Measurements from ENCODE around the gene PSORS1C2.
"Not testable (repeated sequence)": the region's sequence is repeated elsewhere in the genome, so short reads cannot be mapped to it uniquely, and the experiment has no call there.

Gene PSORS1C2

GRCh38 chr6:31165064-31165832, 26.4 kb upstream of the PSORS1C2 start:
- not testable (repeated sequence) for DNase-seq

- DNase-seq: not testable (repeated sequence)
Observed at GRCh38 chr6:31164475-31165063, 25.7 kb upstream of the PSORS1C2 start.

GRCh38 chr6:31163922-31164321, 25.1 kb upstream of the PSORS1C2 start:
- DNase-seq: no peak

DNA sequence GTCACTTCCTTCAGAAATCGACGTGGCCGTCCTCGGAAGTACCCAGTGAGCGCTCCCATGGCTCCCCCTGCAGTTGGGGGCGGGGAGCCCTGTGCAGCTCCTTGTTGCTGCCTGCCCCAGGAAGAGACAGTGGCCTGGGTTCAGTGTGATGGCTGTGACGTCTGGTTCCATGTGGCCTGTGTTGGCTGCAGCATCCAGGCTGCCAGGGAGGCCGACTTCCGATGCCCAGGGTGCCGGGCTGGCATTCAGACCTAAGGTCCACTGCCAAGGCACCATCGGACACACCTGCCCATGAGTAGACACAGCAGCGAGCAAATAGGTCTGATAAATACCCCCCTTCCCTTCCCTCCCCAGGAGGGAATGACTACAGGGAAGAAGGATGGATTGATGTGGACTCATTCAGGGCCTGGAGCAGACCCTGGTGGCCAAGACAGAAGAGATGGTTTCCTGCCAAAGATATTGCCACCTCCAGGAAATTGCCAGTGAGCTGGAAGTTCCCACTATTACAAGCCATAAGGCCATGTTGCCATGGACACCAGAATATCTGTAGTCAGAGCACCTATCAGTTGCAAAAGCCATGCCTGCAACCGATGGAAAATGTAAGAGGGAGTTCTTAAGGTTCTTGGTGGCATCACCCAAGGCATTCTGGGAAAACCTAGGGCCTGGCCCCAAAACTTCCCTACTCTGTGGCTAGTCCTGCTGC, 23.7 kb upstream of the PSORS1C2 start:
- no peak for DNase-seq

DNA sequence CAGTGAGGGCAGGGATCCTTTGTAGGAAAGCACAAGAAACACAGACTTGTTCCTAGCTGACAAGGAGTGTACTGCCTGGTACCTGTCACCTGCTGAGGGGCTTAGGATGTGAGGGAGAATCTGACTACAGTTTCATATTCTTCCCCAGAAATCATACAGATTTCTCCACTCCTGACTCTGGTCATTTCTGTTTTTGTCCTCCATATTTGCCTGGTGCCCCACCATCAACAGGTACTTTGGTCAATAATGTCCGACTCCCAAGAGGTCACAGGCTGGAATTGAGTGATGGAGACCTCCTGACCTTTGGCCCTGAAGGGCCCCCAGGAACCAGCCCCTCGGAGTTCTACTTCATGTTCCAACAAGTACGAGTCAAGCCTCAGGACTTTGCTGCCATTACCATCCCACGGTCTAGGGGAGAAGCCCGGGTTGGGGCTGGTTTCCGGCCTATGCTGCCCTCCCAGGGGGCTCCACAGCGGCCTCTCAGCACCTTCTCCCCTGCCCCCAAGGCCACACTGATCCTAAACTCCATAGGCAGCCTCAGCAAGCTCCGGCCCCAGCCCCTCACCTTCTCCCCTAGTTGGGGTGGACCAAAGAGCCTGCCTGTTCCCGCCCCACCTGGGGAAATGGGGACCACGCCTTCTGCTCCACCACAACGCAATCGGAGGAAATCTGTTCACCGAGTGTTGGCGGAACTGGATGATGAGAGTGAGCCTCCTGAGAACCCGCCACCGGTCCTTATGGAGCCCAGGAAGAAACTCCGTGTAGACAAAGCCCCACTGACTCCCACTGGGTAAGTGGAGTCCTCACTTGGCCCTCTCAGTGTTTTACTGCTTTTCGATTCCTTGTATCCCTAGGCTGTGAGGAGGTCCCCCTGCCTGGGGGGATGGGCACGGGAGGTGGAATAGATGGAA, 22.6 kb upstream of the PSORS1C2 start:
- no peak for DNase-seq

GRCh38 chr6:31158863-31159855, 20.3 kb upstream of the PSORS1C2 start:
- DNase-seq: no peak

GRCh38 chr6:31158140-31158862, 19.4 kb upstream of the PSORS1C2 start, which contains the start of gene TCF19:
TSS of gene TCF19 (plus strand) at chr6:31158589. CDS start at chr6:31159470, 881 bp downstream.
- DNase-seq: peak; percentile 100

DNA sequence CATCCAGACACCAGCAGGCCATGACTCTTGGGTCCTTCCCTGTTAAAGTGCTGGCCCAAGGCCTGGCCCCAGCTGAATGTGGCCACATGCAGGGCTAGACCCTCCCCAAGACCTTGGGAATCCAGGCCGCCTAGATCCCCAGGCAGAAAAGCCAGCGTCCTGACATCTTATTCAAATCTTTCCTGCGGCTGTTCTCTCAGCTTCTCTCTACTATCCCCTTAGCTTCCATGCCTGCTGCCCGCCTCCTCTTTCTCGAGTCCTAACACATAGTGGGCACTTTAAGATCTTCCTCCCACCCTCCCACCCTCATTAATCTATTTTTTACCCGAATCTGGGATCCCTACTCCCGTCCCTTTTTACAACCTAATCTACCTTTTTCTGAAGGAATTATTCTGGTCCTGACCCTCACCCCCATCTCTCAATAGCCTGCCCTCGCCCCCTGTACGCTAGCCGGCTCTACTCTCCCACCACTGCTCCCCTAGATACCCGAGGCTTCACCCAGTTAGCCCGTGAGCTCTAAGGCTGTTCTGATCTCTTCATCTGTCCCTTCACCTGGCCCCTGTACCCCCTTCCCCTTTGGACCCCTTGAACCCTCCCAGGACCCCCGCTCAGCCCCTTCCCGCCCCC, 18.8 kb upstream of the PSORS1C2 start, which contains the start of gene CCHCR1:
TSS of gene CCHCR1 (minus strand) at position 290 of the 627 bp plus-strand sequence. CDS start at position 88, 202 bp downstream.
- no peak for DNase-seq

GRCh38 chr6:31156641-31157040, 17.8 kb upstream of the PSORS1C2 start:
- DNase-seq: no peak

- no peak for DNase-seq
Observed at GRCh38 chr6:31154436-31154835, 15.6 kb upstream of the PSORS1C2 start.

GRCh38 chr6:31152781-31153180, 13.9 kb upstream of the PSORS1C2 start:
- no peak for DNase-seq

DNA sequence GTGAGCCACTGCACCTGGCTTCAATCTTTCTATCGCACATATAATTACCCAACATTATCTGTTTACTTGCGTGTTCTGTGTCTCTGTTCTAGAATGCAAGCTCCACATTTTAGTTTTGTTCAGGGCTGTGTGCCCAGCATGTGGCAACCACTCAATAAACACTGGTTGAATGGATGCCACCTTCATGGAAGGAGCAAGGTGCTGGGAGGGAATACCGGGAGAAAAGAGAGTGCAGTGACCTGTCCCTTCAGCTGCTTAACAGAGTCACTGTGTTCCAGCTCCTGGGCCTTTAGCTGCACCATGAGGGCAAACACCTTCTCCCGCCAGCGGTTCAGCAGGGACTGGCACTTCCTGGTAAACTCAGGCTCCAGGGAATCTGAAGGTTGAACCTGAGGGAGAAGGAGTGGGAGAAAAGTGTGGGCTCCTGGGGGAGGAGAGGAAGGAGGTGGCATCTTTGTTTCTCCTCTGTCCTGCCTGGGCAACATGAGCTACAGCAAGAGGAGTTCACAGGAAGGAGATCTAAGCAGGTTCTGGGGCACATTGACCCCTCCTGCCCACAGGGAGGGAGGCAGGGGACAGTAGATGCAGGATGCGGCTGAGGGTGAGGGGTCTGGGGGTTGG, 11.1 kb upstream of the PSORS1C2 start:
- no peak for DNase-seq

GRCh38 chr6:31145386-31145785, 6.5 kb upstream of the PSORS1C2 start:
- no peak for DNase-seq

GRCh38 chr6:31144970-31145340, 6.1 kb upstream of the PSORS1C2 start:
- DNase-seq: no peak

- DNase-seq: no peak
Observed at GRCh38 chr6:31144296-31144969, 5.6 kb upstream of the PSORS1C2 start.

- DNase-seq: peak; percentile 69
Observed at GRCh38 chr6:31143148-31143547, 4.3 kb upstream of the PSORS1C2 start.

DNA sequence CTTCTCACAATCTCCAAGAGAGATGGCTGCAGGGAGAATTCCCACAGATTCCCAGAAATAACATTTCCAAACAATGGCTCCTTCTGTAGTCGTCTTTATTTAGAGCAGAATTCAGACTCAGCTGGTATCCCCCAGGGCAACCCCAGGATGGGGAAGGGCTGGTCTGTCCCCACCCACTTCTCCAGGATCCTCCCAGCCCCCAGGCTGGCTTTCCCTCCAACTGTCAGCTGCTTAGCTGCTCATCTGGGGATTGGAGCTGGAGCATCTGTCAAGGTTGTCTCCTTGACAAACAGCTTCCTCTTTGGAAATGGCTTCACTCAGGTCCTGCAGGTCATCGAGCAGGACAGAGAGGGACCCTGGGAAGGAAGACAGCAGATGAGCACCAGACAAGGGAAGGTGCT, 3.5 kb upstream of the PSORS1C2 start:
- DNase-seq: no peak

DNA sequence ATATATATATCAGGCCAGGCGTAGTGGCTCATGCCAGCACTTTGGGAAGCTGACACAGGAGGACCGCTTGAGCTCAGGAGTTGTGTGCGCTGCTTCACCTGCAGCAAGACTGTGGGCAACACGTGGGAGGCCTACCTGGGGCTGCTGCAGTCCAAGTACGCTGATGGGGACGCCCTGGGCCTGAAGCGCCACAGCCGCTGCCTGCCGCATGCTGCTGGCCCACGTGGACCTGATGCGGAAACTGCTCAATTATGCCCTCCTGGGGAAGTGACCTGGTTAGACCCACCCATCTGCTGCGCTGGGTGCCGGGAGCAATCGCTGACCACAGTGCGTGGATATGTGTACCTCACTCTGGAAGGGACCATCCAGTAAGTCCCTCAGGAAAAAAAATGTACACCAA, 1.8 kb upstream of the PSORS1C2 start:
- no peak for DNase-seq

DNA sequence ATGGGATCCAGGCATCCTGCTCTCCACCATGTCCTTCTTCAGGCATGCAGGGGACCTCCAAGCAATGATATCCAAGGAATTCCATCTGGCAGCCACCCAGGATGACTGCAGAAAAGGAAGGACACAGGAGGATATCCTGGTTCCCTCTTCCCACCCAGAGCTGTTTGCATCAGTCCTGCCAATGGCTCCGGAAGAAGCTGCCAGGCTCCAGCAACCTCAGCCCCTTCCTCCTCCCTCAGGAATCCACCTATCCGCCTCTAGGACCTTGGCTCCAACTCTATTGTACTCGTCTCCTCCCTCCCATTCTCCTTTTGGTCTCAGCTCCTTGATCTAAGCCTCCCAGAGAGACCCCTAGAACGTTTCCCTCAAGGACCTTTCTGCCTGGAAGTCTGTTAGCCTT, 733 bp upstream of the PSORS1C2 start:
- no peak for DNase-seq

Data from left hindlimb (tissue), 1 donor.